IMR-90 (cell line): ENCODE measurements around the gene DCD.

Experiments
- CTCF ChIP-seq: conservative IDR thresholded peaks from 2 replicates; pipeline ENCODE4 v1.5.1; 2012; ENCODE audit warnings: mild to moderate bottlenecking, low read depth, low read length, improper control_type of control experiment
- ELK1 ChIP-seq: fragments of 150-350 bp; IDR thresholded peaks from 2 replicates; pipeline ENCODE4 v1.6.1; 2016; ENCODE audit warnings: low read depth, mild to moderate bottlenecking, low read length, moderate library complexity, borderline replicate concordance
- POLR2A ChIP-seq: IDR thresholded peaks from 2 replicates; pipeline ENCODE4 v1.6.1; 2012; ENCODE audit warnings: mild to moderate bottlenecking, low read depth, low read length
- RCOR1 ChIP-seq: IDR thresholded peaks from 2 replicates; pipeline ENCODE4 v1.6.1; 2012; ENCODE audit warnings: mild to moderate bottlenecking, low read length, improper control_type of control experiment; ENCODE audit not compliant: insufficient replicate concordance
- USF2 ChIP-seq: fragments of 150-350 bp; IDR thresholded peaks from 2 replicates; pipeline ENCODE4 v1.6.1; 2017; ENCODE audit warnings: mild to moderate bottlenecking, antibody characterized with exemption, low read length, low read depth

GRCh38 chr12:54663603-54664002 is 15.4 kb upstream of the DCD start:
- TF ChIP-seq CTCF, result no peak
- no peak for TF ChIP-seq USF2
- no peak for TF ChIP-seq RCOR1
- no peak for TF ChIP-seq ELK1
- TF ChIP-seq POLR2A, result no peak
